HEK293 (cell line): ENCODE results near the gene KIAA0825.

Source experiments
- SCRT2 ChIP-seq: fragments of 450-650 bp; formaldehyde crosslinking; IDR thresholded peaks from 2 replicates; pipeline ENCODE4 v1.5.1; 2016; ENCODE audit warnings: missing biosample characterization, missing genetic modification characterization
- ZNF629 ChIP-seq: fragments of 450-650 bp; formaldehyde crosslinking; IDR thresholded peaks from 2 replicates; pipeline ENCODE4 v1.5.1; 2017; ENCODE audit warnings: missing biosample characterization, missing genetic modification characterization
- ZSCAN23 ChIP-seq: fragments of 450-650 bp; formaldehyde crosslinking; IDR thresholded peaks from 2 replicates; pipeline ENCODE4 v1.5.1; 2016; ENCODE audit warnings: missing biosample characterization, missing genetic modification characterization

DNA sequence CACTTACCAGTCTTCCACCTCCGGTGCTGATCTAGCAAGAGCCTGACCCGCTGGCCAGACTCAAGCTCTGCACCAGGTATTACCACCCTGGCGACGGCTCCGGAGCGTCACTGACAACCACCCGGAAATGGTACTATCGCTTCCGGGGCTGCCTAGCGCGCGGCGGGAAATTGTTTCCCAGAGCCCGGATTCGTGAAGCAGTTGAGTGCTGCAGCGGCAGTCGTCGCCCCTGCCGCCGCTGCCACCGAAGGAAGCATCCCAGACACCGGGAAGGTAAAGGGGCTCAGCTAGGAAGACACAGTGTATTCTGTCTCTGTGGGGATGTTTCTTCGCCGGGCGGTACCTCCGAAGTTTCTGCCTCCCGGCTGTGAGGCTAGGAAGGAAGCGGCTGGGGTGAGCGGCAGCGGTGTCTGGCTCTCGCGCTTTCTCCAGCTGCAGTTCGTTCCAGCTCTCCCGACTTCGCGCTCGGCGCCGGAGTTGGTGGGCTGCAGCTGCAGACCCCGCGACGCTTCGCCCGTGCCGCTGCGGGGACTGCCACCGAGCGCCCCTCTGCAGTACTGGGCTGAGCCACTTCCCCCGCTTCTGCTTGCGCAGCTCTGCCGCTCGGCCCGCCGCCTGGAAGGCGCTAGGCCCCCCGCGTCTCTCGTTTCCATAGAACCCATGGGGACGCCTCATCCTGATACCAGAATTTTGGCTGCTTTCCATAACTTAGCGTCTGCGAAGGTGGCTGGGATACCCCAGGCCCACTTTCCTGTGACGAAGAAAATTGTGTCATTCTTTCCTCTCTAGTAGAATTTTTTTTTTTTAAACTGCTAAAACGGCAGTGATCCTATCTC, at the start of gene KIAA0825, which contains the start of gene SLF1:
- peak; percentile 70 for TF ChIP-seq ZNF629 (tag by site-specific recombination)
- no peak for TF ChIP-seq ZSCAN23 (tag by site-specific recombination)
- TF ChIP-seq SCRT2 (tag by site-specific recombination): no peak
